ENCODE results near the gene CFAP57.

CFAP57 gene

DNA sequence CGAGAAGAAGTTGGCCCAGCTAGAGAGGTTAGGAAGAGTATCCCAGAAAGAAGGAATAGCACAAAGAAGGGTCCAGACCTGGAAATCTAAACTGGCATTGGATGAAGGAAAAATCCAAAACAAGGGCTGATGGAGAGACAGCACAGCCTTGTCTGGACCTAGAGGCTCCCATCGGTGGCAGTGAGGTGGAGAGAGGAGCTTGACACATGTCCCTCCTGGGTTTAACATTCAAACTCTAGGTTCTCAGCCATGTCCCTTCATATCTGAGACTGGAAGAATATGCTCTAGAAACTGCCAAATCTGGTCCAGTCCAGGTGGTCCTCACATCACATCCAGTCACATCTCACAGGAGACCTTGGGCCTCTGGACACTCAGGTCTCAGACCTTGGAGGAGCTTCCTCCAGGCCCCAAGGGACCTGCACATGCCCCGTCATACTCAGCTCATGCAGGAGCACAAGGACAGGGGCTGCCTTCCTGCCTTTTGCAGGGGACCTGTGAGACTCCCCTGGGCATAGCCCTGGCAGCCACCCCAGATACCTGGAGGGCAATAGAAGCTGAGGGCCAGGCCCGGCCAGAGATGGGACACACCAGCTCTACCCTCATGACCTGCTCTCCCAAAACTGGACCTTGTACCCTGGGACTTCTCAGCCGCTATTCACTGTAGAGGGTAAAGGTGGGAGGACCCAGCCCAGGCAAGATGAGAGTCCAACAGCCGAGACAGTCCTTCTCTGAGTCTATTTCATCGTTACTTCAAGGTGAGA lies 105.2 kb downstream of the CFAP57 start:
- no peak overlapping the region for H3K4me3 ChIP-seq (replicated peaks; ENCODE audit: low read depth, low read length)
- DNase-seq (ENCODE audit: extremely low read depth, low read depth) = no peak
- TF ChIP-seq, protein P1, sequence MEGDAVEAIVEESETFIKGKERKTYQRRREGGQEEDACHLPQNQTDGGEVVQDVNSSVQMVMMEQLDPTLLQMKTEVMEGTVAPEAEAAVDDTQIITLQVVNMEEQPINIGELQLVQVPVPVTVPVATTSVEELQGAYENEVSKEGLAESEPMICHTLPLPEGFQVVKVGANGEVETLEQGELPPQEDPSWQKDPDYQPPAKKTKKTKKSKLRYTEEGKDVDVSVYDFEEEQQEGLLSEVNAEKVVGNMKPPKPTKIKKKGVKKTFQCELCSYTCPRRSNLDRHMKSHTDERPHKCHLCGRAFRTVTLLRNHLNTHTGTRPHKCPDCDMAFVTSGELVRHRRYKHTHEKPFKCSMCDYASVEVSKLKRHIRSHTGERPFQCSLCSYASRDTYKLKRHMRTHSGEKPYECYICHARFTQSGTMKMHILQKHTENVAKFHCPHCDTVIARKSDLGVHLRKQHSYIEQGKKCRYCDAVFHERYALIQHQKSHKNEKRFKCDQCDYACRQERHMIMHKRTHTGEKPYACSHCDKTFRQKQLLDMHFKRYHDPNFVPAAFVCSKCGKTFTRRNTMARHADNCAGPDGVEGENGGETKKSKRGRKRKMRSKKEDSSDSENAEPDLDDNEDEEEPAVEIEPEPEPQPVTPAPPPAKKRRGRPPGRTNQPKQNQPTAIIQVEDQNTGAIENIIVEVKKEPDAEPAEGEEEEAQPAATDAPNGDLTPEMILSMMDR (IDR thresholded peaks at IDR 0.05; ENCODE audit: low read depth, low read length, missing control alignments) = no peak

DNA sequence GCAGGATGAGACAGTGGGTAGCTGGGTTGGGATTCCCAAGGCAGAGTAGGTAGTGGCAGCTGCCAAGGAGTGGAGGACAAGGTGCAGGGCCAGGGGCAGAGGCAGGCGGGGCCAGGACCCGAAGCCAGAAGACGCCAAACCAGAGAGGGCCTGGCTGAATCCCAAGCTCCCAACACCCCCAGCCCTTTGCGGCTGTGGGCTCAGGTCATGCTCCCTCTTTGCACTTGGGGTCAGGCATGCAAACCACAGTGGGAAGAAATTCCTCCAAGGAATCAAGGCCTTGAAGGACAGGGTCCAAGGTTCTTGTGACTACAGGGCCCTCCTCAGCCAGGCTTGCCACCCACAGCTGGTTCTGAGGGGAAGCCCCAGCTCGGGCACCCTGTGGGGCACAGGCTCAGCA lies 107.0 kb downstream of the CFAP57 start:
- H3K4me3 ChIP-seq (replicated peaks; ENCODE audit: low read depth, low read length) = no peak overlapping the region
- DNase-seq (ENCODE audit: extremely low read depth, low read depth) = no peak
- TF ChIP-seq, protein P1 (IDR thresholded peaks at IDR 0.05; ENCODE audit: low read depth, low read length, missing control alignments) = no peak

DNA sequence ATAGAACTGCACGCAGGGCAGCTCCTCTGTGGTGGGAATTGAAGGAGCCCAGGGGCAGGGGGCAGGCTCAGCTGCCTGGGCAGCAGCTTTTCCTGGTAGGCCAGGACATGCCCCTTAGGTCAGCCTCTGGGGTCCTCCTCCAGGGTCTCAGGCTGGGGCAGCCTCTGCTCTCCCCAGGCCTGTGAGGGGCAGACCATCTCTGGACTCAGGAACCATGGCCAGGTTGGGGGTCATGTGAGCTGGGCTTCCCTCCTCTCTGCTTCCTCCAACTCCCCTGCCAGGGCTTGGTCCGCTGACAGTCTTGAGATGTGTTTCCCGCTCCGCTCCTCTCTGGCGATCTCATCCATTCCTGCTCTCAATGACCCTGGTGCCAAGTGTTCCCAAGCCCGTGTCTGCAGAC lies 107.5 kb downstream of the CFAP57 start:
- H3K4me3 ChIP-seq (replicated peaks; ENCODE audit: low read depth, low read length) = no peak overlapping the region
- DNase-seq (ENCODE audit: extremely low read depth, low read depth) = no peak

DNA sequence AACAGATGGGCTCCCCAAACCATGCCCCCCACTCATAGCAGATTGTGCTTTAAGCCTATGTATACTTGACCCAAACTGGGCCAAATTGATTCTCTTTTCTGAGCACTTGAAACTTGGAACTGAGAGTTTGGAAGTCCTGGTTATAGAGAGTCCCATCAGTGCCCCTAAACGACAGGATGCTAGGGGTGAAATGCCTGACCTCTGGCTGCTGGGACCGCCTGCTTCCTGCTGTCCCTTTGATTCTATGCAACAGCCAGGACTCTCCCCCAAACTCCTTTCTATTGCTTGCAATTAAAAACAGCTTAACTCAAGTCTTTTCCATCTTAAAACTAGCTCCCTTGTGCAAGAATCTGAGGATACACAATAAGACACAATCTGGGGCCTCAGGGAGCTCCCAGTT lies 108.6 kb downstream of the CFAP57 start:
- no peak for DNase-seq (ENCODE audit: extremely low read depth, low read depth)
- no peak overlapping the region for H3K4me3 ChIP-seq (replicated peaks; ENCODE audit: low read depth, low read length)
- TF ChIP-seq, protein P1 (IDR thresholded peaks at IDR 0.05; ENCODE audit: low read depth, low read length, missing control alignments) = no peak

More for the DNA sequence above, 107.5 kb downstream of the CFAP57 start:
- TF ChIP-seq, protein P1 (IDR thresholded peaks at IDR 0.05; ENCODE audit: low read depth, low read length, missing control alignments) = no peak

DNA sequence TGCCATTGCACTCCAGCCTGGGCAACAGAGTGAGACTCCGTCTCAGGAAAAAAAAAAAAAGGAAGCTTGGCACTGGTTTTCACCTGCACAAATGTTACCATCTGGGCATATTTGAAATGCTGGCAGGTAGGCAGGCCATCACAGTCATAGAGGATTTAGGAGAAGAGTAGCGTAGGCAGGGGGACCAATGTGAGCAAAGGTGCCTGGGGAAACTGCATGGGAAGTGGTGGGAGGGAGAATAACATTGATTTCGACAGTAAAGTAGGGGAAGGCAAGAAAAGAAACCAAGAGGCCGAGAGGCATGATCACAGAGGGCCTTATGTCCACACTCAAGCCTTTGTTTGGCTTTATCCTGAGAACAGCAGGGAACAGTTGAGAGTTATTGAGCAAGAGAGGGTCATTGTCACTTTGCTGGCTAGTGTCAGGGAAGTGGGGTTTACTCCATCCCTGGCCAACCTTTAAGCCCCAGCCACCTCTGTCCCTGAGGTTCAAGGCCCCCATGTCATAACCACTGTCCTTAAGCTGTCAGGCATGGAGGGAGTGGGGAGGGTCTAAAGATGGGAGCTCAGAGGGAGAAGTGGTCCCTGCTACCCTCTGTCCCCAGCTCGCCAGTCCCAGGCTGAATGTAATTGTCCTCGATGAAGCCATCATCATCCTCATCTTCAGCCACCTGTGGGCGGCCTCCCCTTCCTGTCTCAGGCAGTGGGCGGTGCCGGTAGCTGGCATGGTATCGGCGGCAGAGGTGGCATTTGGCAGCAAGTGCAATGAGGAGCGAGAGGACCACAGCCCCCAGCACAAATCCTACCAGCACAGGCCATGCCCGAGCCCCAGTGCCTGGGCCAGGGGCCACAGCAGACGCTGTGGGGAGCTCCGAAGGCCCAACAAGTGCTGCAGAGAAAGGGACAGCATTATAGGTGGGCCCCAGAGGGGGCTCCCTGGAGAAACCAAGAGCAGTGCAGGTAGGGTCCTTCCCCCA lies 110.4 kb downstream of the CFAP57 start:
- no peak overlapping the region for H3K4me3 ChIP-seq (replicated peaks; ENCODE audit: low read depth, low read length)
- TF ChIP-seq, protein P1 (IDR thresholded peaks at IDR 0.05; ENCODE audit: low read depth, low read length, missing control alignments) = no peak
- DNase-seq (ENCODE audit: extremely low read depth, low read depth) = no peak

DNA sequence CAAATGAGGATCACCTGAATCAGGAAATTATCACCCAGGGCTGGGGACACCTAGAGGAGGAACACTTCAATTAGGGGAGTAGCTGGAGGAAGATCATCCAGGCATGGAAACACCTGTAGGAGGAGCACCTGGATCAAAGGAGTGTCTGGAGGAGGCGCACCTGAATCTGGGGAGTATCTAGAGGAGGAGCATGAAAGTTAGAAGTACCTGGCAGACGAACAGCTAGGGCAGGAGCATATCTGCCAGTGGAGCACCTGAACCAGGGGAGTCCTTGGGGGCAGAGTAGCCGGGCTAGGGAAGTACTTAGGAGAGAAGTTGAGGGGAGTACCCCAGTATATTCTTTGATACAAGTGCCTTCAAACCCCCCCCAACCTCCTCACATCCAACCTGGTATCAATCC lies 111.9 kb downstream of the CFAP57 start:
- DNase-seq (ENCODE audit: extremely low read depth, low read depth) = no peak
- no peak overlapping the region for H3K4me3 ChIP-seq (replicated peaks; ENCODE audit: low read depth, low read length)
- TF ChIP-seq, protein P1 (IDR thresholded peaks at IDR 0.05; ENCODE audit: low read depth, low read length, missing control alignments) = no peak
